Esophagus (tissue), 2 donors: ENCODE results near the gene CDKN2C. TPM values are rescaled to one million over a fixed set of nuclear protein-coding genes. Genes with fewer than 3 reads are reported as not detected.
"Not testable (repeated sequence)": the region's sequence is repeated elsewhere in the genome, so short reads cannot be mapped to it uniquely, and the experiment has no call there.

ENCODE experiments used
- H3K27ac ChIP-seq, 2 donors: one replicate each; pipeline ENCODE4 v1.5.1; 2013; ENCODE audit warnings: low read depth in 2 of 2, mild to moderate bottlenecking in 2 of 2, inconsistent platforms in 1 of 2, low read length in 1 of 2, moderate library complexity in 1 of 2
- H3K27me3 ChIP-seq, 2 donors: one replicate each; pipeline ENCODE4 v1.6.1; 2013; ENCODE audit warnings: low read length in 2 of 2, control low read depth in 1 of 2, mild to moderate bottlenecking in 1 of 2; ENCODE audit not compliant: insufficient read depth in 2 of 2, control insufficient read depth in 1 of 2
- H3K36me3 ChIP-seq, 2 donors: one replicate each; pipeline ENCODE4 v1.6.1; 2013; ENCODE audit warnings: low read length in 1 of 2; ENCODE audit not compliant: control insufficient read depth in 2 of 2, insufficient read depth in 2 of 2
- H3K4me1 ChIP-seq, 2 donors: one replicate each; pipeline ENCODE4 v1.6.1; 2013; ENCODE audit warnings: low read length in 1 of 2; ENCODE audit not compliant: control insufficient read depth in 2 of 2, insufficient read depth in 2 of 2
- H3K4me3 ChIP-seq, 2 donors: one replicate each; pipeline ENCODE4 v1.5.1; 2013; ENCODE audit warnings: low read length in 2 of 2, mild to moderate bottlenecking in 2 of 2, low read depth in 1 of 2, moderate library complexity in 1 of 2
- H3K9me3 ChIP-seq, 2 donors: one replicate each; pipeline ENCODE4 v1.6.1; 2013; ENCODE audit warnings: mild to moderate bottlenecking in 2 of 2, low read depth in 1 of 2, low read length in 1 of 2, moderate library complexity in 1 of 2; ENCODE audit not compliant: control insufficient read depth in 2 of 2, insufficient read depth in 1 of 2
- WGBS, 2 donors: extraction: QIAGEN DNeasy Blood & Tissue Kit; methylation state at CpG; one replicate each; pipeline ENCODE4 v1.1.7; 2013; 5-methylcytosine and 5-hydroxymethylcytosine counted together
- polyA plus RNA-seq, 2 donors: library from polyadenylated mRNA; stranded (reverse); fragments of 200-250 nt; gene quantifications; one replicate each; pipeline ENCODE4 v1.2.3, GENCODE V29; 2013
- donor health status: healthy with polysubstance abuse.
- donor health status: Bipolar disorder and iron deficiency.

Gene CDKN2C
- polyA plus RNA-seq, 2 donors, result 9.3 to 15.7 TPM

DNA sequence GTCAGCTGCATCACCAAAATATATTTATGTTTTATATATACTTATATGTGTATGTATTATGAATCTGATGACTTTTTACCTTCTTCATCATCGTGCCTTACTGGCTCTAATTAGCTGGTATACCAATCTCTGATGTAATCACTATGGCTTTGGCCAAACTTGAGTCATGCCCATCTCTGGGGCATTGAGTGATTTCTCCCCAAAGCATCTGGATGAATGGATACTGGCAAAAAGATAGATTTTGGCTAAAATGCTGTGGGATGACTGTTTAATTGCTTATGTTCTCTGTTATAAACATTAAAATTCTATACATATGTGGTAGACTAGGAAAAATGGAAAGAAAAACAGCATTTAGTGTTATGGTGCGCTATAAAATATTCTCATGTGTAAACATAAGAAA is 19.6 kb downstream of the CDKN2C start:
- 94 to 99% methylated on average over 2 of the region's 2 CpGs for WGBS, 2 donors
- Histone ChIP-seq H3K36me3 (no peaks in the 10 kb centered on the region), H3K27ac (no peak overlapping the region), H3K9me3 (no peaks in the 10 kb centered on the region), H3K4me3 (no peak overlapping the region), H3K27me3 (no peaks in the 10 kb centered on the region), H3K4me1 (no peaks in the 10 kb centered on the region)

DNA sequence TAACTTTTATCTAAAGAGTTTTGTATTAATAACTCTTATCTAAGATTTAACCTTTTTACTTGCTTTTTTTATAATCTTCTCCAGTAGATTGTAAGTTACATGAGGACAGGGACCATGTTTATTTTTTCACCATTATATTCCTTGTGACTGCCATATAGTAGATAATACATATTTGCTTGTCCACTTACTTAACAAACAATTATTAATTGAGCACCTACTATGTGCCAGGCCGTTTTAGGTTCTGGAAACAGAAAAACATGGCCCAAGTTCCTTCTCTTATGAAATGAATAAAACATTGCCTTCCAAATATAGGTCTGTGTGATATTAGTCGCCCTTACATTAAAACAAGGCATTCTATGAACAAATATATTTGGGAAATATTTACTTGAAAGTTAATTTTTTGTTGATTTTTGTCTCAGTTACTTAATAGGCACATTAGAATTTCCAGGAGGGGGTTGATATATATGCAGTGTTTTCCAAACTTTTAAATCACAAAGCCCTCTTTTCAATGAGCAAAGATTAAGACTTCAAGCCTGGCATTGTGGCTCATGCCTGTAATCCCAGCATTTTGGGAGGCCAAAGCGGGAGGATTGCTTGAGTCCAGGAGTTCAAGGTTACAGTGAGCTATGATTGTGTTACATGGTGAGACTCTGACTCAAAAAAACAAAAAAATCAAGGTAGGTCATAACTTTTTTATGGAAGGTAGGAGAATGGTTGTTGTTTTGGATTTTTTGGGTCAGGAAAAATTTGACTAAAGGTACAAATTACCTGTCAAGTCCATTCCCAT is 22.7 kb downstream of the CDKN2C start:
- H3K4me1 ChIP-seq, result no peaks in the 10 kb centered on the region
- no peak overlapping the region for H3K27ac ChIP-seq
- H3K27me3 ChIP-seq, result no peaks in the 10 kb centered on the region
- 93% methylated on average over 3 of the region's 3 CpGs for WGBS, 2 donors
- no peak overlapping the region for H3K4me3 ChIP-seq
- no peaks in the 10 kb centered on the region for H3K36me3 ChIP-seq
- H3K9me3 ChIP-seq, result no peaks in the 10 kb centered on the region

DNA sequence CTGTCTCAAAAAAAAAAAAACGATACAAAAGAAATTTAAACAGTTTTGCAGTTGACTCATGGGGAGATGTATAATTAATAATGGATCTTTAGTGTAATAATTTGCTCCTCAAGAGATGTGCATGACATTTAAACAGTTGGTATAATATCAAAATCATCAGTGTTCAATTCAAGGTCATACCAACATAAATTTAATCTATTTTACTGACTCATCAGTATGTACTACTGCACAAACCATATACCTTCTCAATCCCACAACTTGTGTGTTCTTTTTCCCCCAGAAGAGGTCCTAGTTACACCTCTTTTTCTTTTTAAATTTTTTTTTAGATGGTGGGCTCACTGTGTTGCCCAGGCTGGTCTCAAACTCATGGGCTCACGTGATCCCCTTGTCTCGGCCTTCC is 23.6 kb downstream of the CDKN2C start:
- 96 to 99% methylated on average over 3 of the region's 3 CpGs for WGBS, 2 donors
- H3K27me3 ChIP-seq, result no peaks in the 10 kb centered on the region
- no peaks in the 10 kb centered on the region for H3K4me1 ChIP-seq
- H3K4me3 ChIP-seq, result no peak overlapping the region
- H3K9me3 ChIP-seq, result no peaks in the 10 kb centered on the region
- H3K27ac ChIP-seq, result no peak overlapping the region
- H3K36me3 ChIP-seq, result no peaks in the 10 kb centered on the region

DNA sequence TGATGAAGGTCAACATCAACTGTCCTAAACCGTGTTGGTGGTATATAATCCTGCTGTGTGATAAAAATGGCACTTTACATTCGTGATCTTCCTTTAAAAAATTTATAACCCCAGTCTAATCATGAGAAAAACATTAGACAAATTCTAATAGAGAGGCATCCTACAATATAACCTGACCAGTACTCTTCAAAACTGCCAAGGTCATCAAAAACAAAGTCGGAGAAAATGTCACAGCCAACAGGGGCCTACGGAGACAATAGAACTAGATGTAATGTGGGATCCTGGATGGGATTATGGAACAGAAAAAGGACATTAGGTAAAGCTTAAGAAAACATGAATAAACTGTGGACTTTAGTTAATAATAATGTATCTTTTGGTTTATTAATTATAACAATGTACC is 25.0 kb downstream of the CDKN2C start:
- 80 to 89% methylated on average over 4 of the region's 4 CpGs for WGBS, 2 donors
- Histone ChIP-seq H3K27me3 (no peaks in the 10 kb centered on the region), H3K27ac (no peak overlapping the region), H3K4me1 (no peaks in the 10 kb centered on the region), H3K4me3 (no peak overlapping the region), H3K36me3 (no peaks in the 10 kb centered on the region), H3K9me3 (no peaks in the 10 kb centered on the region)

DNA sequence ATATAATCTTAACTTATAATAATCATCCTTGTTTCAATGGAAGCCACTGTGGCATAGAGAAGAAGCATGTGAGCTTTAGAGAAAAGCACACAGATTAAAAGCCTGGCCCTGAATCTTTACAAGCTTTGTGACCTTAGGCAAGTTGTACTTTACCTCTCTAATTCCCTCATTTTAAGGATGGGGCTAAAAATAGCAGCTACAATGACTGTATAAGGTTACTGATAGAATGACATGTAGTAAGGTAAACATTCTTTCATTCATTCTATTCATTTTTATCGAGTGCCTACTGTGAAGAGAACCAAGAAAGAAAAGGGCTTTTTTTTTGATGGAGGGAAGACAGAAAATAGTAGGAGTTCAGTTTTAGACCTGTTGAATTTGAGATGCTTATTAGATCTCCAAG is 25.6 kb downstream of the CDKN2C start:
- Histone ChIP-seq H3K27me3 (no peaks in the 10 kb centered on the region), H3K4me3 (no peak overlapping the region), H3K36me3 (no peaks in the 10 kb centered on the region), H3K4me1 (no peaks in the 10 kb centered on the region), H3K9me3 (no peaks in the 10 kb centered on the region), H3K27ac (no peak overlapping the region)
- WGBS, 2 donors, result 43 to 55% methylated on average over 1 of the region's 1 CpG

DNA sequence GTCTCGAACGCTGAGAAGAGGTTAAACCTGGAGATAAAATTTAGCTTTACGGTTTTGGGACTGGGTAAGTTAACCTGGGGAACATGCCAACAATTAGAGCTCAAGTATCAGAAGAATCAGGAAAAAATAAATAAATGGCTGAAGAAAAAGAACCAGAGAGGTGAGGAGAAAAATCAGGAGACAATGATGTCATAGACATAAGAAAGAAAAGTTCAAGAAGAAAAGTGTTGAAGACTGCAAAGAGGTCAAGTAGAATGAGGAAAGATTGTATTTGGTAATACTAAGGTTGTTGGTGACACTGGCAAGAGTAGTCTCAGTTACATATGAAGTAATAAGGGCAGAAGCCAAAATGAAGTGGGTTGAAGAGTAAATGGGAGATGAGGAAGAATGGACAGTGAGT is 26.0 kb downstream of the CDKN2C start:
- Histone ChIP-seq H3K9me3 (no peaks in the 10 kb centered on the region), H3K36me3 (no peaks in the 10 kb centered on the region), H3K27ac (no peak overlapping the region), H3K4me1 (no peaks in the 10 kb centered on the region), H3K27me3 (no peaks in the 10 kb centered on the region), H3K4me3 (no peak overlapping the region)
- 82 to 84% methylated on average over 3 of the region's 3 CpGs for WGBS, 2 donors

DNA sequence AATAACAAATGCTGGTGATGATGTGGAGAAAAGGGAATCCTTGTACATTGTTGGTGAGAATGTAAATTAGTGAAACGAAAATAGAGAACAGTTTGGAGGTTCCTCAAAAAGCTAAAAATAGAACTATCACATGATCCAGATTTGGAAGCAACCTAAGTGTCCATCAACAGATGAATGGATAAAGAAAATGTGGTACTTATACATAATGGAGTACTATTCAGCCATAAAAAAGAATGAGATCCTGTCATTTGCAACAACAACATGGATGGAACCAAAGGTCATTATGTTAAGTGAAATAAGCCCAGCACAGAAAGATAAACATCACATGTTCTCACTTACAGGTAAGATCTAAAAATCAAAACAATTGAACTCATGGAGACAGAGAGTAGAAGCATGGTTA is 29.3 kb downstream of the CDKN2C start:
- H3K27ac ChIP-seq, H3K9me3 ChIP-seq, H3K27me3 ChIP-seq, H3K4me1 ChIP-seq, H3K36me3 ChIP-seq, H3K4me3 ChIP-seq: not testable (repeated sequence)
- 71 to 72% methylated on average over 1 of the region's 1 CpG for WGBS, 2 donors

DNA sequence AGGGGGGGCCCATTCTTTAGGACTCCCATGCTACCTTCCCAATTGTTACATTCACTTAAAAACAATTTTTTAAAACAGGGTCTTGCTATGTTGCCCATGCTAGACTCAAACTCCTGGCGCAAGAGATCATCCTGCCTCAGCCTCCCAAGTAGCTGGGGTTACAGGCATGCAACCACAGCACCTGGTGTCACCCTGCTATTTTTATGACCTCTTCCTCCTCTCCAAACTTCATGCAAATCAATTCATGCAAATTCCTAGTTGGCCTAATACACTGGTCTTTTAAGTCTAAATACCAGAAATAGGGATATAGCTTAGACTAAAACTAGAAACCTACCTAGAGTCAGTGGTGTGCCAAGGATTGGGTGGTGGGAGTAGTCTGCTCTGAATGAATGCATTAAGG is 30.1 kb downstream of the CDKN2C start:
- H3K9me3 ChIP-seq, result no peaks in the 10 kb centered on the region
- H3K4me1 ChIP-seq, result no peaks in the 10 kb centered on the region
- H3K36me3 ChIP-seq, result no peaks in the 10 kb centered on the region
- no peaks in the 10 kb centered on the region for H3K27me3 ChIP-seq
- 94 to 96% methylated on average over 1 of the region's 1 CpG for WGBS, 2 donors
- no peak overlapping the region for H3K4me3 ChIP-seq
- no peak overlapping the region for H3K27ac ChIP-seq

DNA sequence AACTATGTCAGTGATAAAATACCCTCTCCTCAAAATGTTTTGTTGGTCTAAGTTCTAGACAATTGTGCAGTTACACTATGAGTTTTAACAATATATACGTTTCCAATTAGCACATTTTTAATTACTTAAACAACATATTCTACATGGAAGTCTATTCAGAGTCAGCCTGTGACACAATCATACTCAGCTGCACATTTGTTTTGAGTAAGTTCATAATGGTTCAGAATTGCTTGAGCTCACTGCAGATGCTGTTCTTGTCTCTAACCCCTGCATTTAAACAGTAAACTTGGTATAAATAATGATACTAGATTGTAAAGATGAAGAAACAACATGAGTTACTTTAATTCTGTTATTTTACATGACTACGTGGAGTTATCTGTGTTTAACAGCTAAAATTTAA is 30.6 kb downstream of the CDKN2C start:
- 50 to 57% methylated on average over 2 of the region's 2 CpGs for WGBS, 2 donors
- Histone ChIP-seq H3K27ac (no peak overlapping the region), H3K4me1 (no peaks in the 10 kb centered on the region), H3K36me3 (no peaks in the 10 kb centered on the region), H3K9me3 (no peaks in the 10 kb centered on the region), H3K27me3 (no peaks in the 10 kb centered on the region), H3K4me3 (no peak overlapping the region)

DNA sequence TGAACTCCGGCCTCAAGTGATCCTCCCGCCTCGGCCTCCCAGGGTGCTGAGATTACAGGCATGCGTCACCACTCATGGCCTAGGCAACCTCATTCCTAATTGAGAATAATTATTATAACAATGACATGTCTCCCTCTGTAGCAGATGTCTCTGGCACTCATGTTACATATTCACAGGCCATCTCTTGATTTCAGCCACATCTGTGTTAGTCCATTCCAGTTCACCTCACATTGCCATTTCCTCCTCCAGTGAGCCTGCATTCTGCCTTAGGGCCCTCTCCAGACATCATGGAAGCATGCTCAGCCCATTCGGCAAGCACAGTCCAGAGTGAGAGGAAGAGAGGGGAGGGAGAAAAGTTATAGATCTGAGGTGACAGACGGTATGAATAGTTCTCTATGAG is 32.5 kb downstream of the CDKN2C start:
- WGBS, 2 donors, result 92 to 96% methylated on average over 6 of the region's 6 CpGs
- Histone ChIP-seq H3K4me3 (no peak overlapping the region), H3K36me3 (no peaks in the 10 kb centered on the region), H3K27ac (no peak overlapping the region), H3K27me3 (no peaks in the 10 kb centered on the region), H3K9me3 (no peaks in the 10 kb centered on the region), H3K4me1 (no peaks in the 10 kb centered on the region)
